GM19238 (cell line): ENCODE results near the gene APPL2.
"Not testable (repeated sequence)": the region's sequence is repeated elsewhere in the genome, so short reads cannot be mapped to it uniquely, and the experiment has no call there.

Experiments used
- DNase-seq: peaks from one replicate; pipeline ENCODE4 v3.0.0; 2011; ENCODE audit warnings: low spot score; ENCODE audit not compliant: insufficient read length

APPL2 gene

DNA sequence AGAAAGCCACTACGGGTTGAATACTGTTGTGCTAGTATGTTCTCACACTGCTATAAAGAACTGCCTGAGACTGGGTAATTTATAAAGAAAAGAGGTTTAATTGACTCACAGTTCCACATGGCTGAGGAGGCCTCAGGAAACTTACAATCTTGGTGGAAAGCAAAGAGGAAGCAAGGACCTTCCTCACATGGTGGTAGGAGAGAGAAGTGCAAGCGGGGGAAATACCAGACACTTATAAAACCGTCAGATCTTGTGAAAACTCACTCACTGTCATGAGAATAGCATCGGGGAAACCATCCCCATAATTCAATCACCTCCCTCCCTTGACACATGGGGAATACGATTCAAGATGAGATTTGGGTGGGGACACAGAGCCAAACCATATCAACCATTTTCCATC, 20.5 kb upstream of the APPL2 start:
- DNase-seq = not testable (repeated sequence)

DNA sequence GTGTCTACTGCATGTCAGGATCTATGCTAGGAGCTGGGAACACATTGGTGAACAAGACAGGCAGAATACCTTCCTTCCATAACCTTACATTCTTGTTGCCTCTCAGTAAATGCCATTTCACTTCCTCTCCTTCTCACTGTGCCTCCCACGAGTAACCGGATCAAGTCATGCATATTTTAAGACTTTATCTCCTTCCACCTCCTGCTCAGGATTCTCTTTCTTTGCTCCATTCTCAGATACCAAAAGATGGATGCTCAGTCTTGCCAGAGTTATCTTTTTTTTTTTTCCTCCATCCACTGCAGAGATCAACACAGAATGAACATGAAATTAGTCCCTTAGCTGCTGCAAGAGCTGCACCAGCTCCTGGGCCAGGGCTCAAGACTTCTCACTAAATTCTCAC, 20.0 kb upstream of the APPL2 start:
- no peak for DNase-seq

DNA sequence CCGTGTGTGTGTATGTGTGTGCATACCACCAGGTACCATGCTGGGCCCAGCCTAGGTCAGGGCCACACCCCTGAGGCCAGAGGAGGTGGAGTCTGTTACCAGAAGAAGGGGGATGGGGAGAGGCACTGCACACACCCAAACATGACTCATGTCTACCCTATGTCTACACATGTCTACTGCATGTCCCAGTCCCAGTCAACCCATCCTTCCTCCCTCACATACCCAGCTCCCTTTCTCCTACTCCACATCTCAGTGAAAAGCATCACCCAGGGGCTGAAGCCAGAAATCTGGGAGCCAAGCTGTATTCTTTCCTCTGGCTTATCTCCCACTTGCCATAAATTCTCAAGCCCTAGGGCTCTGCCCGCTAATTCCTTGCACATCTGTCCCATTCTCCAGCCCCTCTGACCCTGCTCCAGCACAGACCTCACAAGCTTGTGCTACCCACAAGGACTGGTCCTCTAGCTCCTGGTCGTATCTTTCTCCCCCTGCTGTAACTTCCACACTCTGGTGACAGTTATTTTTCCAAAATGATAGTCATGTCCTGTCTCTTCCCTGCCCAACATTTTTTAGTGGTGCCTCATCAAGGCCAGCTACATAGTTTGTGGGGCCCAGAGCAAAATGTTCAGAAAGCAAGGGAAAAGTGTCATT, 18.0 kb upstream of the APPL2 start:
- no peak for DNase-seq

DNA sequence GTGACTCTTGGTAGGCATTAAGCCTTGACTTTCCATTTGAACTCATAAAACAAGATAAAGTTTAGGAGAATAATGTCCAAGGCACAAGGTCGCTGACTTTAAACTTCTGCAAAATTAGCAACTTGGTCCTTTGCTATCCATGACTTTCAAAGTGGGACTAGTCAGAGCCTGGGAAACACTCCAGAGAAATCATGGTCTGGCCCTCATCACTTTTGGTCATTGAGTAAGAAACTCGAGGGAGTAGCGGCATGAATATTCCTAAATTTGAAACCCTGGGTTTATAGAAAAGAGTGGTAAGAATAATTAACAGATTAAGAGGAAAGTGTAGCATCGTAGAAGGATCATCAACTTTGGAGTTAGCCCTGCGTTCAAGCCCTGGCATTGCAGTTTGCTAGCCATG, 16.9 kb upstream of the APPL2 start:
- DNase-seq = no peak

DNA sequence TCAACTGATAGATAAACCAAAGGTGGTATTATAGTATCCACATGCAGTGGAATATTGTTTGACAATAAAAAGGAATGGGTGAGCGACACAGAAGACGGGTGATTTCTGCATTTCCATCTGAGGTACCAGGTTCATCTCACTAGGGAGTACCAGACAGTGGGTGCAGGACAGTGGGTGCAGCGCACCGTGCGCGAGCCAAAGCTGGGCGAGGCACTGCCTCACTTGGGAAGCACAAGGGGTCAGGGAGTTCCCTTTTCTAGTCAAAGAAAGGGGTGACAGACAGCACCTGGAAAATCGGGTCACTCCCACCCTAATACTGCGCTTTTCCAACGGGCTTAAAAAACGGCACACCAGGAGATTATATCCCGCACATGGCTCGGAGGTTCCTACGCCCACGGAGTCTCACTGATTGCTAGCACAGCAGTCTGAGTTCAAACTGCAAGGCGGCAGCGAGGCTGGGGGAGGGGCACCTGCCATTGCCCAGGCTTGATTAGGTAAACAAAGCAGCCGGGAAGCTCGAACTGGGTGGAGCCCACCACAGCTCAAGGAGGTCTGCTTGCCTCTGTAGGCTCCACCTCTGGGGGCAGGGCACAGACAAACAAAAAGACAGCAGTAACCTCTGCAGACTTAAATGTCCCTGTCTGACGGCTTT, 9.9 kb upstream of the APPL2 start:
- not testable (repeated sequence) for DNase-seq

DNA sequence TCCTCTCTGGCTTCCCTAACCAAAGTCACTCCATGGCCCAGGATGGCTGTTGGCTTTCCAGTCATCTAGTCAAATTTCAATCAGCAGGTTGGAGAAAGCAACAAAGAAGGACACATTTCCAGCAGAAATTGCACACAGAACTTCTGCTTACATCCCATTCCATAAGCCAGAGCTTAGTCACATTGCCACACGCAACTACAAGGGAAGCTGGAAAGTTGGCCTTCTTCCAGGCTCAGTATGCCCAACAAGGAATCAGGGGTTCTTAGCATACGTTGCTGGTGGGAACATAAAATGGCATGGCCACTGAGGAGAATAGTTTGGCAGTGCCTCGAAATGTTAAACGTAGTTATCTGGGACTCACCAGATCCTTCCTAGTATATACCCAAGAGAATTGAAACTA, 9.3 kb upstream of the APPL2 start:
- no peak for DNase-seq

DNA sequence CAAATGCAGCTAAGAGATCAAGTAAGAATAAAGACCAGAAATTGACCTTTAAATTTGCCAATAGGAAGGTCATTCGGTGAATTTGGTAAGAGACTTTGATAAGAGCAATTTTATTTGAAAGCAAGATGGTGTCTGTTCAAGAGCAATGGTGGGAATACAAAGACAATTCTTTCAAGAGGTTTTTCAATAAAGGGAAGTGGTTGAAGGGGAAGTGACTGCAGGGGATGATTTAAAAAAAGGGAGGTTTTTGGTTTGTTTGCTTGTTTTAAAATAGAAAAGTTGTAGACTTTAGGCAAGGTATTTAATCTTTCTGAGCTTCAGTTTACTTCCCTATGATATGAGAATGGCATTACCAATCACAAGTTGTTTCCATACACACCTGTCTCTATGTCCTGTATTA, 4.3 kb upstream of the APPL2 start:
- no peak for DNase-seq

DNA sequence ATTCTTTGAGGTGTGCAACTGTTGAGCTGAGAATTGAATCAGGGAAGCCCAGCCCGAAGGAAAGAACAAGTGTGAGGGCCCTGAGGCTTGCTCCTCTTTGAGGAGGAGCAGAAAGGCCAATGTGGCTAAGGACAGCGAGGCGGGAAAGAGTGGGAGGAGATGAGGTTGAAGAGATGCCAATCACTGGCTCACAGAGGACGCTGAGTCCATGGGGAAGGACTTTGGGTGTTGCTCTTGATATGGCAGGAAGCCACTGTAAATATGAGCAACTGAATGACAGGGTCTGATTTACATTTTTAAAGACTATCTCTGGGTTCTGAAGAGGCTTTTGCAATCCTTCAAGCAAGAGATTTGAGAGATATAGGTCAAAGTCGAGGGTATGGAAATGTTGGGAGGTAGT, 3.3 kb upstream of the APPL2 start:
- no peak for DNase-seq

DNA sequence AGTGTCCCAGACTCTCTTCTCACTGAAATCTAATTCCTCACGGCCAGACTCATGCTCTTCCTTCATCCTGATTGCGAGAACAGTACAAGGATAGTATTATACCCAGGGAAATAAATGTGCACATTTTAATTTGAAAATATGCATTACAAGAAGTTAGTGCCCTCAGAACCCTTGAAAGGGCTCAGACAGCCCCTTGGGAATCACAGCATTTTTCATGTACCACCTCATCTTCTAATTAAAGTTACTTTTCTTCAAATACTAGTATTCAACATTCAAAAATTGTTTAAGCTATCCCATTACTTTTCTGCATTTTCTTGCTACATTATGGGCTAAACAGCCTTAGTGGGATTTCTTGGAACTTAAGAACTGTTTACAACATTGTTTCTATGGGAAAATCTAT, 1.7 kb upstream of the APPL2 start:
- no peak for DNase-seq

DNA sequence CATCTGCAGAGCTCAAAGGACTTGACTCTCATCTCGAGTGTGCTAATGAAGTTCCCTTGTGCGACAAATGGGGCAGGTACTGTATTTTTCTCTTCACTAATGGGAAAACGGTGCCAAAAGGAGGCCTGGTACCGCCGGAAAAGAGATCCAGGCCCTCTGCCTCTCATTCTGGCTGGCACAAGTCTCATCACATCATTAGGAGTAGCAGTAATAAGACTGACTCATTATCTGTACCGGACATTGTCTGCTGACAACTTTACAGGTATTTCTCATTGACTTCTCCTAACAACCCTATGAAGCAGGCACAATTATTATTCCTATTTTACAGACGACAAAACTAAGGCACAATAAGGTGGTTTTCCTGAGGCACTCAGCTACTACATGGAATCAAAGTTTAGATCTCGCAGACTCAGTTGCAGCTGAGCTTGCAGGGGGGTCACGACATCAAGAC, 668 bp downstream of the APPL2 start:
- DNase-seq = no peak

DNA sequence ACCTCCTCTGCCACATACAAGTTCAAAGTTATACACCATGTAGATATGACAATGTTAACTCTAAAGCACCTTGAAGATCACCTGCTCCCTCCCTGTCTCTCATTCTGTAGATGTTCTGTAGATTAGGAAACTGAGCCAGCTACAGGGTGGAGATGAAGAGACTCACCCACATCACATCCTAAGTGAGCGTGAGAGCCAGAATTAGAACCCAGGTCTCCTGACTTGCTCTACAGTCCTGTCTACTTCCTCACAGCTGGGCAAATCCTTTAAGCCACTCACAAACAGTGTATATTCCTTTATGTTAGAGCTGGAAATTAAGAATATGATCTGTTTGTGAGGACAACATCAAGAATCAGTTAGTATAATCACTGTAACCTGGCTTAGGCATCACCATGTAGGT, 1.8 kb downstream of the APPL2 start:
- DNase-seq = no peak

DNA sequence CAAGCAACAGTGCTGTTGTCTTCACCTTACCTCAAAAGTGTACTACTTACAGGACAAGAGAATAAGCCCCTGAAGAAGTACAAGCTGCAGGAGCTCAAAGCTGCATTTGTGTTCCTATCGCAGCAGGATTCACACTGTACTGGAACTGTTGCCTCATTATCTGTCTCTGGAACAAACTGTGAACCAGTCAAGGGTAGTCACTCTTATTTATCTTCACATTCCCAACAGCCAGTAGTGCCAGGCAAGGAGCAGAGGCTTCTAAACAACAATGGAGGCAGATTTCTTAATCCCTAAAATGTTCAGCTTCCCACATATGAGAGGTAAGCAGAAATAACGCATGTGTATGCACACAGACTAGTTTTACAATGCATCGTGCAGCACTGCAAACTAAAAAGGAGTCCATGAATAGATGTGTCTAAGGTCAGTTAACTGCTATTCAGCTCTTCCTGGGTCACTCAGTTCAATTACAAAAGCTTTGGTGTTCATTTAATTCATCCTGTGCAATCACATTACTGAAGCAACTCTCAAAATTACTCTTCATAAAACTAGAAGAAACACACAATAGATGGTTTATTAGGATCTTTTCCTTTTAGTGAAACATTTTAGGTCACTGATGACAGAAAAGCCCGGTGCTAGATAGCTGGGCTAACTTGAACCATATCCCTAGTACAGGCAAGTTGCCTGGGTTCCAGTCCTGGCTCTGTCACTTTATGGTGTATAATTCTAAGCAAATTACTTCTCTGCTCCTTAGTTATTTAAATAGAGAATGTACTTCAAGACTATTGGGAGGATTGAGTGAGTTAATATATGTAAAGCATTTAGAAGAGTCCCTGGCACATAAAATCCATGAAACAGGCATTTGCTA, 2.7 kb downstream of the APPL2 start:
- DNase-seq = no peak

DNA sequence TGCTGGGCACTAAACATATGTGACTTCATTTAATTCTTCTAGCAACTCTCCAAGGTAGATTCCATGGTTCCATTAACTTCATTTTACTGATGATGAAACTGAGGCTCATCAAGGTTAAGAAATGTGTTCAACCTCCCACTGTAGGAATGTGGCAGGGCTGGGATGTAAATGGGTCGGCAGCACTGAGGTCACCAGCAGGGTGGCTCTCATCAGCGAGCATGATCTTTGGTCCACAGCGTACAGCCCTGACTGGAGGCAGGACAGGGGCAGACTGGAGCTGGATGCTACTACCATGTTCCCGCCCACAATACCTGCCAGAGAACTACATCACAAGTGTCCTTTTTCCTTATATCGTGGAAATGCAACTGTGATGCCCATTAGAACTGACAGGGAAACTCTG, 4.6 kb downstream of the APPL2 start:
- no peak for DNase-seq

DNA sequence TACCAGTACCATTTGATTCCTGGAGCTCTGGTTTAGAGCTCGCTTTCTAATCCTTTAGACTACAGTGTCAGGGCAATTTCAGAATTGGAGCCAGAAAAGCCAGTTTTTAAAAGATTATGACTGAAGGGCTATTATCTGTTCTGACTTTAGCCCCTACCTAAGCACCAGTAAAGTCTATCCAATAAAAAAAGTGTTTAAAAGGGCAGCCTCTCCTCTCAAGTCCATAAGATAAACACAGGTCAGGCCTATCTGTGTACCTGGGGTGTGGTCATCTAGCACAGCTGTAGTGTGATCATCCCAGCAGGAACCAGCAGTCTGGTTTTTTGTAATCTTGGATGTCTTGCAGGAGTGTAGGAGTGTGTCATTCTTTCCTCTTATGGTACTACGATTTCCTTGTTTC, 6.6 kb downstream of the APPL2 start:
- DNase-seq = no peak

DNA sequence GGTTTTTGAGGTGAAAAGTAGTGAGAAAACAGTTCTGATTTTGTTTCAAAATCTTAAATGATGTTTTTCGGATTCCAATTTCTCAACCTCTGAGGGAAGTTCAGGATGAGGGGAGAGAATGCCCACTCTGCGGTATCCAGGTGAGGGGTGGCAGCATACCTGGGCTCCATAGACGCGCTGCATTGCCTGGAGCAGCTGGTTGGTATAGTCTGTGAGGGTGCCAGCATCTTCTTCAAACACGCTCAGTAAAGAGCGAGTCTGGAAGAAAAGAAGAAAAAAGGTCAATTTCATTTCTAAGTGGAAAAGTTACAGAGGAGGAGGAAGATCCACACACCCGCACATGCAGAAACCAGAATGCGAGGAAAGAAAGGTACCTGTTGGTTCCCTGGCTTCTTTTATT, 7.0 kb downstream of the APPL2 start:
- DNase-seq = no peak

DNA sequence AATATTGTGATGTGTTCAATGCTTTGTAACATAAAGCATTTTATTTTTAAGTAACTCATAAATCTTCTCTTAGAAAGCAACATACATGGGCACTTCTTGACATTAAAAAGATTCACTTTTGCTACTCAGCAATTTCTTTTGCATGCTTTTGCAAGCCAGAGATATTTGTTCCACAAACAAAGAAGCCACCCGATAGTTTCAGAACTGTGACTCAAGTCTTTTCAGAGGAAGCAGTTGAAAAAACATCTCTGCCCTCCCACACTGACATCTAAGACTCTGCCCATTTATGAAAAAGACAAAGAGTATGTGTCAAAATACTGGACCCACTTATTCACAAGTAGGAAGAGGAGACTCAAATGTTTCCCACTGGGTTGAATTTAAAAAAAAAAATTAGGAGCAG, 7.5 kb downstream of the APPL2 start:
- DNase-seq = no peak

DNA sequence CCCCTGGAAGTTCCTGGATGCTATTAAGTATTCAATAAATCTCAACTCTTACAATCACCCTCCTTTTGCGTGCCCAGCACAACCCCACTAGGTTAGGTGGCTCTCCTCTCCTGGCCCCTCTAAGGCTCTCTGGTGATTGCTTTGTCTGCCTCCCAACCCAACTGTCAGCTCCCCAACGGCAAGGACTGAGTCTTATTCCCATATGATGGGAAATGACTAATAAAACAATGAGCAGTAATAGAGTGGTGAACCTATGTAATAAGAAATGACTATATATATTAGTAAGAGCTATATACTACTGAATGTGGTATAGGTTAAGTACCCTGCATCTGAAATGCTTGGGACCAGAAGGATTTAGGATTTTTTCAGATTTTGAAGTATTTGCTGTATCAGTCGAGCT, 8.1 kb downstream of the APPL2 start:
- no peak for DNase-seq

DNA sequence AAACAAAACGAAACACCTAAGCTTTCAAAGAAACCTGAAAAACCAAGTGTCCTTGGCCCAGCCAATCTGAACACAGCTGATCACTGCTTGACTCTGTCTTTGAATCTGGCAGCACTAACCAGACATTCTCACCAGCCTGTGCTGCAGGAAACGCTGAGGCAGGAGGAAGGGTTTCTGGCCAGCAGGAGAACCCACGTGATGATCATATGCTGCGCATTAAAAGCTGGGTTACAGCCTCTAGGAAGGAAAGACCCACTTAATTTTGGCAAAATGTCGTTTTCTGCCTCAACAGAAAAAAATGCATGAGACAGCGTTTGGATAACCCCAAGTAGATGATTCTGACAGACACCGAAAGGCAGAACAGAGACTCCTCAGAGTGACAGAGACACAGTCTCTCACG, 9.8 kb downstream of the APPL2 start:
- DNase-seq = peak; percentile 17

DNA sequence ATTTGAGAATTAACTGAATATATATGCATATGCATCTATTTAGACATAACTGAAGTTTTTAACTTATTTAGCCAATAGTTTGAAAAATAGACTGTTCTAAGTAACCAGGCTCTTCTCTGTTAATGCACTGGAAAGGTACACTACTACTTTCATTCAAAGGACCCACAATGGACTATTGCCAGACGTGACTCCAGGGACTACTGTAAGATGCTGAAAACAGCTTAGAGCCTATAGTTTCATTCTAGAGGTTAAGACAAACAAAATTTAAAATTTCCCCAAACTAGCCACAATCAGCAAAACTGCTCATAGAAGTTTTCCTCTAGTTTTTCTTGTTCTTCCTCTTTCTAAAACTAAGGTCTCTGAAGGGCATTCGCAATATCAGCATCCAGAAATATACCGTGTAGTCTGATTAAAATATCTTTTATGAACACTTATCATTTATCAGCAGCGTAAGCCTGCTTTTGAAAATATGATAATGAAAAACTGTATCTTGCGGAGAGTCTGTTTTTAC, 10.4 kb downstream of the APPL2 start:
- DNase-seq = no peak

DNA sequence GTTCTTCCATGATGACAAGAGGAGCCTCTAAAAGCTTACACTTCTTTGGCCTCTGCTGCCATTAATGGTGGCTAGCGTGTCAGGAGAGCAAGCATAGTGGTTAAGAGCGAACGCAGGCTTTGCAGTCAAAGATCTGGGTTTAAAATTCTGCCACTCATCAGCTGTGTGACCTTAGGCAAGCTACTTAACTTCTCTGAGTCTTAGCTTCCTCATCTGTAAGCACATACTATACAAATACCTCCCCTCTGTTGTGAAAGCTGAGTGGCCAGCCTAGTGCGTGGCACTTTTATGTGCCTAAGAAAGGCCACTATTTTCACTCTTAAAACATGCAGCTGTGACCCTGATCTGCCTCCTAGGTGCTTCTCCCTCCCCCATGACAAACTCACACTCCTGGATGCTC, 11.6 kb downstream of the APPL2 start:
- no peak for DNase-seq

DNA sequence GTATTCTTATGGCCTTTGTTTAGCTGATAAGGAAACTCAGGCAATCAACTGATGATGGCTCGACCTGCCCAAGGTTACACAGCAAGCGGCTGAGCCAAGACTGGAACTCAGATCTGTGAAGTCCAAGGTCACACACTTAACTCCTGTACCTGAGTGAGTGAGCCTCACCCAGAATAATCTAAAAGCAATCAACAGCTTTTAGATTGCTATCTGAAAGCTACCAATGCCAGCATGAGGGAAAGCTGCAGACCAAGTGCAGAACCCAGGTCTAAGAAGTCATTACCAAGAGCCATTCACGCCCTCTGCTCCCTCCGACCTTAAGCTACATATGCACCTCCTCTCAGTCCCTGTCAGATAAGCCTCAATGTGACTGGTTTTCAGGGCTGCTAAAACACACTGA, 12.1 kb downstream of the APPL2 start:
- DNase-seq = no peak

DNA sequence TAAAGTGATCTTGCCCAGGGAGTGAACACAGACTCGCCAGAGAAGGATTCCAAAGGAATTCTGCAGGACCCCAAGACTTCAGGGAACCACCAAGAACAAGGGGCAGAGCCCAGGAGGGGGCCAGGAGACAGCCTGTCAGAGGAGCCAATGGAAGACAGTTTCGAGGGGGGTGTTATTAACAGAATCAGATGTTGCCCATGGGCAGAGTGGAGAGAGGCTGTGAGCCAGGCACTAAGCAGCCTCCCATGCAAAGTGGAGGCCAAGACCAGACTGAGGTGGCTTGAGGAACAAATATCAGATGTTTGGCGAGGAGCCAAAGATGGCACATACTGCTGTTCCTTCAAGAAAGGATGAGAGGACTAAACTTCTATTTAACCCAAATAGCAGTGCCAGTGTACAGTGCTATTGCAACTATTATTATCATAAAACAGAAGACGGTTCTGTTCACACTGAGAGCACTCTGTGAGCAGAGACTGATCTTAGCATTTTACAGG, 12.6 kb downstream of the APPL2 start:
- DNase-seq = no peak
